ENCODE data around the gene RNF113B. TPM values are rescaled to one million over a fixed set of nuclear protein-coding genes. Genes with fewer than 3 reads are reported as not detected.

Gene RNF113B
- total RNA-seq, 1 donor from 2014 or later = not detected

GRCh38 chr13:98143157-98143553, 33.9 kb downstream of the RNF113B start:
- FAIRE-seq = no peak
- peak in 1 of 2 donors; percentile 66 for DNase-seq (ENCODE audit: low spot score in 2 of 2)

- DNase-seq (ENCODE audit: low spot score in 2 of 2) (peak; percentile 80 to 82), FAIRE-seq (no peak)
Observed at GRCh38 chr13:98142380-98143156, 34.5 kb downstream of the RNF113B start, which contains the start of gene FARP1. TSS of gene FARP1 (plus strand) at chr13:98143094. CDS start at chr13:98213243, 70,149 bp downstream.

- DNase-seq (ENCODE audit: low spot score in 2 of 2) = peak in 1 of 2 donors; percentile 11
- FAIRE-seq = no peak
Observed at GRCh38 chr13:98141509-98142379, 35.3 kb downstream of the RNF113B start.

- no peak for FAIRE-seq
- no peak for DNase-seq (ENCODE audit: low spot score in 2 of 2)
Observed at GRCh38 chr13:98141091-98141490, 36.0 kb downstream of the RNF113B start.

GRCh38 chr13:98134901-98135300, 42.2 kb downstream of the RNF113B start:
- FAIRE-seq (no peak), DNase-seq (ENCODE audit: low spot score in 2 of 2) (no peak)

GRCh38 chr13:98133946-98134345, 43.1 kb downstream of the RNF113B start:
- no peak for FAIRE-seq

GRCh38 chr13:98129059-98129746, 47.9 kb downstream of the RNF113B start:
- DNase-seq (ENCODE audit: low spot score in 2 of 2) (no peak), FAIRE-seq (no peak)

More at GRCh38 chr13:98133946-98134345, 43.1 kb downstream of the RNF113B start:
- no peak for DNase-seq (ENCODE audit: low spot score in 2 of 2)

Small RNA genes lying within 50 kb of the gene (small RNA-seq; reads per million reads assigned to genes)
- gene MIR3170 = 0.08 reads per million

Other genes with a start within 250 kb of the RNF113B start
- 302 TPM for gene IPO5, start 223.6 kb downstream of the RNF113B start, total RNA-seq
- gene FARP1, start 34.2 kb downstream of the RNF113B start, total RNA-seq = 92.5 TPM

Data from frontal cortex (tissue), 4 donors.